Limb (tissue), 2 donors: ENCODE results near the gene RFX2.
A peak's percentile ranks its signal among the peaks of the same experiment; 100 is the strongest.
"Not testable (repeated sequence)": the region's sequence is repeated elsewhere in the genome, so short reads cannot be mapped to it uniquely, and the experiment has no call there.

Experiments
- DNase-seq, 2 donors: peaks; one replicate each; pipeline ENCODE4 v3.0.0-alpha.2; 2016; ENCODE audit errors: extremely low spot score in 2 of 2

RFX2 gene

GRCh38 chr19:6076675-6077463 lies 33.4 kb downstream of the RFX2 start:
- no peak for DNase-seq

DNA sequence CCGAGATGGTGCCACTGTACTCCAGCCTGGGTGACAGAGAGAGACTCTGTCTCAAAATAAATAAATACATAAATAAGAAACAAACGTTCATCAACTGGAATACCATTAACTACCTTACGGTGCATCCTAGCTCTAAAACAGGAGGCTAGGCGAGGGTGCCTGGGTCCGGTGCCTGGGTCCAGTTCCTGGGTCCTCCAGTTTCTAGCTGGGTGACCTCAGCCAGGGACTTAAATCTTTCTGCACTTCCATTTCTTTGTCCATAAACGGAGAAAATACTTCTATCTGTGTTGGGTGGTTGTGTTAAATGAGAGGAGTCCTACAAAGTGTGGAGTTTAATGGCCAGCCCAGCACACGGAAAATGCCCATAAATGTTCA lies 34.0 kb downstream of the RFX2 start:
- no peak for DNase-seq

DNA sequence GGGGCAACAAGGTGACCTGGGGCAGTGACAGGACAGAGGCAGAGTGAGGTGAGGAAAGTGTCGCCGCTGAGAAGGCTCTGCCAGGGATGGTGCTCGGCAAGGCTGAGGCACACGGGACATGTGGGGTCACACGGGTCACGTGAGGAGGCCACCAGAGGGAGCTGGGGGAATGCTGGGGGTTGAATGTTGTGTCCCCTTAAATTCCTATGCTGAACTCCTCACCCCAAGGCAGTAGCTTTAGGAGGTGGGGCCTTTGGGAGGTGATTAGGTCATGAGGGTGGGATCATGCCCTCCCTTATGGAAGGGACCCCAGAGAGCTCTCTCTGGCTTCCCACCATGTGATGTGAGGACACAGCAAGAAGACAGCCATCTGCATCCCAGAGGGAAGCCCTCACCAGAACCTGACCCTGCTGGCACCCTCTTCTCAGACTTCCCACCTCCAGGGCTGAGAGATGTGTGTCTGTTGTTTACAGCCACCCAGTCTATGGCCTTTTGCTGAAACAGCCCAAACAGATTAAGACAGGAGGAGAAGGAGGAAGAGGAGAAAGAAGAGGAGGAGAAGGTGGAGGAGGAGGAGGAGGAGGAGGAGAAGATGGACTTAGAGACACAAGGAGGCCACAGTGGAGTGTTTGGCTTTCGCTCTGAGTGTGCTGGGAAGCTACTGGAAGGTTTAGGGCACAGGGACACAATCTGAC lies 35.4 kb downstream of the RFX2 start:
- DNase-seq: peak in 1 of 2 donors; percentile 22

DNA sequence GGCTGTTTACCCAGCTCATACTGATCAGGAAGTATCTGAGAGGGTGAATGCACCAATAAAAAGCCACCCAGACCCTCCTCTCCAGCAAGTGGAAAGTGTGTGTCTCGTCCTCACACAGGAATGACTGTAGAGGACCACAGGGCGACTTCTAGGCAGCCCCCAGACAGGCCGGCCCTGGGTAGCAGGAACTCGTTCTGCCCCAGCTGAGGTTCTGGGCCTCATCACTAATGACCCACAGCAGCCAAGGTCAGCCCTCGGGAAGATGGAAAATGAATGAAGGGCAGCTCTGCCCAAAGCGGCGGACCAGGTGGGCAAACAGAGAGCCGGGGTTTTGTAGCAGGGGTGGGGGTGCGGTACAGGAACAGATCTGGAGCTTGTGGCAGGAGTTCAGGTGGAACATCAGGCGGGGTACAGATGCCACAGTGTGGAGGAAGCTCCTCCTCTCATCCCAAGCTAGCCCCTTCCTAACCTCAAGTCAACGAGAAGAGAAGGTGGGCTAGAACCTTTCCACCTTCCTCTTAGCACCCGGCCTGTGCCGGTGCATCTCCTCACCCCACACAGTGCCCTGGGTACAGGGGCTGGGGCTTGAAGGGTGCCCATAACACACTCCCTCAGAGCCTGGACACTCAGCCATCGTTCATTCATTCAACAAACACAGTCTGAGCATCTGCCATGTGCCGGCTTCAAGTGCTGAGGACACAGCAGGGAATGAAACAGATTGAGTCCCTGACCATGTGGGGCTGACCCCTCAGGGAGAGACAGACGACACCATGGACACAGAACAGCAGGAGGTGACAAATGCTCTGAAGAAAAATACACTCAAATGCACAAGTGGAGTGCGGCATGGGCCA lies 36.2 kb downstream of the RFX2 start:
- DNase-seq: peak in 1 of 2 donors; percentile 20

DNA sequence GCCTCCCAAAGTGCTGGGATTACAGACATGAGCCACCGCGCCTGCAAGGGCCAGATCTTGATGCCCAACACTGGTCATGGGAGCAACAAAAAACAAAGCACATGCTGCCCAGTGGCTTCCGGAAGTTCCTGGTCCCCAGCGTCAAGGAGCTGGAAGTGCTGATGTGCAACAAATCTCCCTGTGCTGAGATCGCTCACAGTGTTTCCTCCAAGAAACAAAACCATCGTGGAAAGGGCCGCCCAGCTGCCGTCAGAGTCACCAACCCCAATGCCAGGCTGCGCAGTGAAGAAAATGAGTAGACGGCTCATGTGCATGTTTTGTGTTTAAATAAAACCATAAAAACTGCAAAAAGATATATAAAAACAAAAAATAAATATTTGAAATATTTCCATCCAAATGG lies 37.1 kb downstream of the RFX2 start:
- not testable (repeated sequence) for DNase-seq

GRCh38 chr19:6071875-6072274 lies 38.4 kb downstream of the RFX2 start:
- DNase-seq: no peak

DNA sequence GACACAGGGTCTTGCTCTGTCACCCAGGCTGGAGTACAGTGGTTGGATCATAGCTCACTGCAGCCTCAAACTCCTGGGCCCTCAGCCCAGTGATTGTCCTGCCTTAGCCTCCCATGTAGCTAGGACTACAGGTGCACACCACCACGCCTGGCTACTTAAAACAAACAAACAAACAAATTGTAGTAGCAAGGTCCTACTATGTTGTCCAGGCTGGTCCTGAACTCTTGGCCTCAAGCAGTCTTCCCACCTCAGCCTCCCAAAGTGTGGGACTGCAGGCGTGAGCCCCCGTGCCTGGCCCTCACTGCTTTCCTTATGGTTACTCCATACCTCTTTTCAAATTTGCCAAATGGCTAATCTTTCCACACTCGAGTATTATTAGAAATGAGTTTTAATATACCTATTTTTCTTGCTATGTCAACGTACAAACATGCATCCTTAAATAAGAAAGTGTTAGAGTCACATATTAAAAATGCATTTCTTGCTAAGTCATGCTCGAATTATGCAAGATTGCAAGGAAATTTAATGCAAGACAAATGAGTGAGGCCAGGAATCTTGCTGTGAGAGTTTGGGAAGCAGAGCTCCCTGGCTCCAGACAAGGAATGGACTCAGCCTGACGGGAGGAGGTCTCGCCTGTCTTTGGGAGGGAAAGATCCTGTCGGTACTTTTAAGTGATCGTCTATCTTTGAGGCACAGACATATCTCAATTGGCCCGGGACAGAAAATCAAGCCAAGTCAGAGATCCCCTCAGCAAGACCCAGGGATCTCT lies 39.4 kb downstream of the RFX2 start:
- peak in 1 of 2 donors; percentile 12 for DNase-seq

GRCh38 chr19:6070207-6070681 lies 40.1 kb downstream of the RFX2 start:
- no peak for DNase-seq

GRCh38 chr19:6069268-6069791 lies 41.0 kb downstream of the RFX2 start:
- DNase-seq: peak in 1 of 2 donors; percentile 4

DNA sequence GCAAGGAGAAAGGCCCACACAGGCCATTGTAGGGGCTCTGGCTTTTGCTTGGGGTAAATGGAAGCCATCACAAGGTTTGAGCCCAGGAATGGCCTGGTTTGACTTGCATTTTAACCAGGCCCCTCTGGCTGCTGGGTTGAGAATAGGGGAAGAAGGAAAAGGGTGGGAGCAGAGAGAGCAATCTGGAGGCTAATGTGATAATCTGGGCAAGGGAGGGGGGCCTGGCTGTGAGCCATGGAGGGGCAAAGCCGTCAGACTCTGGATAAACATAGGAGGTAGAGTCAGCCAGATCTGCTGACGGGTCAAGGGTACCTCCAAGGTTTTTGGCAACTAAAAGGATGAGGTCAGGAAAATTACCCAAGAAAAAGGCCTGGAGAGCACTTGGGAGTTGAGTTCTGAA lies 41.6 kb downstream of the RFX2 start:
- peak in 1 of 2 donors; percentile 32 for DNase-seq

GRCh38 chr19:6067975-6068374 lies 42.3 kb downstream of the RFX2 start:
- peak in 1 of 2 donors; percentile 17 for DNase-seq

- DNase-seq: peak; percentile 88 to 98
Measured at GRCh38 chr19:6066661-6067646, 43.3 kb downstream of the RFX2 start.

DNA sequence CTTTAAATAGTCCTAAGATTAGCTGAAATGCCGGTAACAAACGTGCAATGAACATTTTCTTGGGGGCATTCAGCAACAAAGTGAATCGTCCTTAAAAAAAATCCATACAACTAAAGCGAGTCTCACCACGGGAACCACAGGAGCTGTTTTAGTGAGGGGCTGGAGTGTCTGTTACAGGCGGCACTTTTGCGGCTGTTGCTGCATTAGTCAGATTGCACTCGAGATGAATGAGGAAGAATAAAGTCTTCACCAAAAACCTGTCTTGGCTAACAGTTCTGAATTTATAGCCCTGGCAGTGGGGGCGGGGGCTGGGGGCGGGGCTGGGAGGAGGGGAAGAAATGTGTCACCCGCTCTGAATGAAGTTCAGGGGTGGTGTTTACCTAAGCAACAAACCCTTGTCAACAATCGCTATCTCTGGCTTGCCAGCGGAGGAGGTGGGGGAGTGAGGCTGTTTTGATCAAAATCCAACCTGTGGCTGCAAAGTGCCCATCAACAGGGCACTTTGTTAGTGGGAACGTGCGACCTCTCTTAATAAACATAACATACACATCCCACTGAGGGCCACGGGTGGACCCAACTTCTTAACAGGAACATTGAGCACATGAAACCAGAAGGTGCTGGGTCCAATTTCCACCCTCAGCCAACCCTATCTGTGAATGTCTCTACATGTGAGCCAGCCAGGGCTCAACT lies 44.5 kb downstream of the RFX2 start:
- DNase-seq: peak; percentile 54 to 76

DNA sequence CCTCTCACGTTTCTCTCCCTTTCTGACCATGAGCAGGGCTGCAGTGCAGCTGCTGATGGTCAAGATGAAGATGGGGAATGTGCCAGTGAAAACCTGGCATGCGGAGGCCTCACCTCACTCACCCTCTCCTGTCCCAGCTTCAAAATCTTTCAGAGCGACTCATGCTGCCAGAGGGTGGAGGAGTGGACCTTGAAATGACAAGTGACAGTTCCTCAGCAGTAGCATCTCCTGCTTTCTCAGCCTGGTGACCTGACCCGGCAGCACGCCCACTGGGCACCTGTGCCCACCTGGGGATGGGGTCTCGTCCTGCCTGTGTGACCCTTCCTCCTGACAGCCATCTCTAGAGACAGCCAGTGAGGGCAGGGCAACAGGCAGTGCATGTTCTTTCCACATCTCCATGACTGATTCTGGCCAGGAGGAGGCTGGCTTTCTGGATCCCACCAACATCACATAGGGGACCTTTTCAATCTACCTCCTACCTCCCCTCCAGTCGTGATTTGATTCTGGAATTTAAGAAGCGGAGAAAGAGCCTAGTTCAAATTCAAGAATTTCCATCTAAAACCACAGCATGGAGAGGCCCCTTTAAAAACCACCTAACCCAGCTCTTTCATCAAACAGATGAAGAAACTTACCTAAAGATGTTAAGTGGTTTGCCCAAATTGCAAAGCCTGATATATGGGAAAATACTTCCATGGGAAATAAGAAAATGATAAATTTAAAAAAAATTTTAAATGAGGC lies 45.8 kb downstream of the RFX2 start:
- DNase-seq: peak in 1 of 2 donors; percentile 23

GRCh38 chr19:6063576-6064335 lies 46.5 kb downstream of the RFX2 start:
- DNase-seq: peak in 1 of 2 donors; percentile 23

DNA sequence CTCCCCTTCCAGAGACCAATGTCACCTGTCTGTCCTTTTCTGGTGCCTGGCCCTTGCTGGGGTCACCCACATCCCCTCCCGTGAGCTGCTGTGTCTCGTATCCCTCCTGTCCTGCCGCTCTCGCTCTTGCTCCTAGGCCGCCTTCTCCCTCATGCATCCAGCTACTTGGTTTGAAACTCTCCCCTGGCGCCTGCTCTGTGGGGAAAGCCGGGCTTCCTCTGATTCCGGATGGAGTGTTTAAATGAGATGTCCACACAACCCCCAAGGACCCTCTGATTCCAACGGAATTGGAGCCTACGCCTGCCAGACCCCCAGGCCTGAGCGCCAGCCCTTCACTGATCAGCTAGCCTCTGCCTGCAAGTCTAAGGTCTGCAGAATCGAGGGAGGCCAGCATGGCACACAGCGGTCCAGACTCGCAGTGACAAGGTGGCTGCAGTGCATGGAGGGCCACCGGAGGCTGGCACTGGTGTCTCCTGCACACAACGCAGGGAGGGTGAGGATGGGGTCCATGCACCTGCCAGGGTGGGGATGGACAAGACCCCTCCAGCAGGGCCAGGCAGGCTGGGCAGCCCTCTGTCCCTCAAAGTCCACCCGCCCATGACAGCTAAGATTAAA lies 47.2 kb downstream of the RFX2 start:
- peak in 1 of 2 donors; percentile 19 for DNase-seq

DNA sequence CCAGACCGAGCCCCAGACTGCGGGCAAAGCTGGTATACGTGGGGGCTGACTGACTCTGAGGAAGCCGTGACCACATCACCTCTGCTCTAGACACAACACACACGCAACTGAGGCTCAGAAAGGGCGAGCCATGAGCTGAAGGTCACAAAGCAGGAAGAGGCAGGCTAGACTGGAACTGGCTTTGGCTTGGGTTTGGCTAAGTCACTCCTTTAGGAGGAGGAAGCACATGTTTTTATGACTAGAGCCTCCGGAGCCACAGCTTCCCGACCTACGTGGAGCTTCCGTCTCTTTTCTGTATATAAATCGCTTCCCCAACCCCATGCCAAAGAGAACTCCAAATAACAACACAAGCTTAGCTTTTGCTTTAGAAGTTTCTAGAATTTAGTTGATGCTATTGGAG lies 48.0 kb downstream of the RFX2 start:
- DNase-seq: peak in 1 of 2 donors; percentile 33
